Ascending aorta (tissue), 2 donors: Measurements from ENCODE around the gene TSPAN6. TPM values are rescaled to one million over a fixed set of nuclear protein-coding genes. Genes with fewer than 3 reads are reported as not detected.

Experiments used
- DNase-seq, 2 donors: peaks; one replicate each; pipeline ENCODE4 v3.0.0-alpha.2; 2019; ENCODE audit warnings: low spot score in 2 of 2
- H3K27ac ChIP-seq, 2 donors: fragments of 200-600 bp; sonication (generic); one replicate each; pipeline ENCODE4 v1.5.1; 2016 to 2017; ENCODE audit warnings: mild to moderate bottlenecking in 1 of 2
- H3K27me3 ChIP-seq: fragments of 200-600 bp; sonication (generic); one replicate; pipeline ENCODE4 v1.5.1; 2017
- H3K36me3 ChIP-seq, 2 donors: fragments of 200-600 bp; sonication (generic); one replicate each; pipeline ENCODE4 v1.5.1; 2016
- H3K4me1 ChIP-seq, 2 donors: fragments of 200-600 bp; sonication (generic); one replicate each; pipeline ENCODE4 v1.5.1; 2016 to 2017; ENCODE audit warnings: mild to moderate bottlenecking in 1 of 2
- H3K4me3 ChIP-seq, 2 donors: fragments of 200-600 bp; sonication (generic); one replicate each; pipeline ENCODE4 v1.5.1; 2016 to 2017; ENCODE audit warnings: mild to moderate bottlenecking in 1 of 2
- H3K9me3 ChIP-seq, 2 donors: fragments of 200-600 bp; sonication (generic); one replicate each; pipeline ENCODE4 v1.5.1; 2016
- intact Hi-C: fragments of 100-400 bp; cut with DNase I; formaldehyde crosslinking; loops from one replicate; pipeline ENCODE4 v1.15.1; 2023
- total RNA-seq: library from RNA; depleted of rRNA; stranded (reverse); fragments of >200 nt; gene quantifications from one replicate; pipeline ENCODE4 v1.1.0, GENCODE V29; 2016
- TF ChIP-seq, protein P1 (sequence below), 3 experiments: fragments of 200-600 bp in 2 of 3; fragments of 450-650 bp in 1 of 3; sonication (generic) in 2 of 3; IDR thresholded peaks; one replicate each; pipeline ENCODE4 v1.5.1; 2016 to 2019; ENCODE audit warnings: antibody characterized with exemption in 3 of 3, mild to moderate bottlenecking in 1 of 3, moderate library complexity in 1 of 3

The TSPAN6 gene
- total RNA-seq, 1 donor from 2014 or later: 17.2 TPM

- H3K36me3 ChIP-seq: no peaks in the 10 kb centered on the region
- H3K4me3 ChIP-seq: no peak overlapping the region
- no peak for DNase-seq
- TF ChIP-seq, protein P1, sequence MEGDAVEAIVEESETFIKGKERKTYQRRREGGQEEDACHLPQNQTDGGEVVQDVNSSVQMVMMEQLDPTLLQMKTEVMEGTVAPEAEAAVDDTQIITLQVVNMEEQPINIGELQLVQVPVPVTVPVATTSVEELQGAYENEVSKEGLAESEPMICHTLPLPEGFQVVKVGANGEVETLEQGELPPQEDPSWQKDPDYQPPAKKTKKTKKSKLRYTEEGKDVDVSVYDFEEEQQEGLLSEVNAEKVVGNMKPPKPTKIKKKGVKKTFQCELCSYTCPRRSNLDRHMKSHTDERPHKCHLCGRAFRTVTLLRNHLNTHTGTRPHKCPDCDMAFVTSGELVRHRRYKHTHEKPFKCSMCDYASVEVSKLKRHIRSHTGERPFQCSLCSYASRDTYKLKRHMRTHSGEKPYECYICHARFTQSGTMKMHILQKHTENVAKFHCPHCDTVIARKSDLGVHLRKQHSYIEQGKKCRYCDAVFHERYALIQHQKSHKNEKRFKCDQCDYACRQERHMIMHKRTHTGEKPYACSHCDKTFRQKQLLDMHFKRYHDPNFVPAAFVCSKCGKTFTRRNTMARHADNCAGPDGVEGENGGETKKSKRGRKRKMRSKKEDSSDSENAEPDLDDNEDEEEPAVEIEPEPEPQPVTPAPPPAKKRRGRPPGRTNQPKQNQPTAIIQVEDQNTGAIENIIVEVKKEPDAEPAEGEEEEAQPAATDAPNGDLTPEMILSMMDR (IDR thresholded peaks at IDR 0.05): no peak
- intact Hi-C loops: no loop called here
- no peaks in the 10 kb centered on the region for H3K4me1 ChIP-seq
- H3K27ac ChIP-seq: no peak overlapping the region
- H3K9me3 ChIP-seq: no peaks in the 10 kb centered on the region
- H3K27me3 ChIP-seq: peaks cover 3% of the 10 kb centered on the region
Observed at GRCh38 chrX:100586747-100587146, 49.9 kb downstream of the TSPAN6 start.

GRCh38 chrX:100584611-100585010 lies 52.0 kb downstream of the TSPAN6 start, which contains the start of gene TNMD:
TNMD (plus strand) TSS chrX:100584936; CDS start chrX:100585019, 83 bp downstream.
- Histone ChIP-seq H3K36me3 (no peaks in the 10 kb centered on the region), H3K4me3 (no peak within 1 kb of the TSS), H3K9me3 (no peaks in the 10 kb centered on the region), H3K27me3 (peaks cover 3% of the 10 kb centered on the region), H3K4me1 (no peaks in the 10 kb centered on the region), H3K27ac (no peak within 1 kb of the TSS)
- DNase-seq: no peak
- intact Hi-C loops: no loop called here
- TF ChIP-seq, protein P1 (IDR thresholded peaks at IDR 0.05): no peak

Other genes starting within 250 kb of the TSPAN6 start
- 11.0 TPM for gene PCDH19, start 226.5 kb downstream of the TSPAN6 start, total RNA-seq
- gene TNMD, start 51.9 kb downstream of the TSPAN6 start, total RNA-seq: not detected
- gene SRPX2, start 7.4 kb upstream of the TSPAN6 start, total RNA-seq: 25.0 TPM
- 2.1 TPM for gene SYTL4, start 95.3 kb upstream of the TSPAN6 start, total RNA-seq
- 1.1 TPM for gene CSTF2, start 183.6 kb upstream of the TSPAN6 start, total RNA-seq
- gene NOX1, start 237.6 kb upstream of the TSPAN6 start, total RNA-seq: not detected